HG02588 (cell line): ENCODE results near the gene KIAA0753.

Source experiments
- ATAC-seq: cut with Tn5 transposase; IDR thresholded peaks from one replicate; pipeline ENCODE4 v1.9.1; 2021; ENCODE audit warnings: mild to moderate bottlenecking, moderate library complexity; ENCODE audit not compliant: unreplicated experiment

KIAA0753 gene

DNA sequence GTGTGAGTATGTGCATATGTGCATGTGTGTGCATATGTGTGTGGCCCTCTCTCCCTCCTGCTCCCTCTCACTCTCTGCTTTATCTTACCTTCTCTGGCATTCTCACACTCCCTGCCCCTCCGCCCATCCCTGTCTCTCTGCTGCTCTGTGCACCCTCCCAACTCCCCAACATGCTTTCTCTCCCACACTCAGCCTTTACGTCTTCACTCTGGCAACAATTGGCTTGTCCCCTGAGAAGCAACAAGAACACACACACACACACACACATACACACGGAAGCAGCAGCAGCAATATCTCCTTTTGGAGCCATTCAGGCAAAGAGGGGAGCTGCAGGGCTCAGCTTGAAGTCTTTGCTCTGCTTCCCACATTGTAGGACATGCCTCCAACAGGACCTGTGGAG lies 112.0 kb downstream of the KIAA0753 start:
- no peak for ATAC-seq
